Stimulated activated memory B cell treated with anti-CD40 and anti-IgM and Interleukin-4, amounts not matched to agents 10 μg/mL and 1 μg/mL and 100 μg/mL, for 72 hours (primary cell): Measurements from ENCODE around the gene AHR.

Source experiments
- ATAC-seq: fragments of 150-1000 bp; cut with Tn5 transposase; 2 replicates; pipeline ENCODE4 v1.10.0; 2021
- H3K27ac Mint-ChIP-seq: one replicate; pipeline ENCODE4 v1.8.0; 2022; ENCODE audit warnings: mild to moderate bottlenecking, mixed read lengths
- H3K27me3 Mint-ChIP-seq: one replicate; pipeline ENCODE4 v1.8.0; 2022; ENCODE audit warnings: mixed read lengths
- H3K36me3 Mint-ChIP-seq: one replicate; pipeline ENCODE4 v1.8.0; 2022; ENCODE audit warnings: mixed read lengths
- H3K4me1 Mint-ChIP-seq: one replicate; pipeline ENCODE4 v1.8.0; 2022; ENCODE audit warnings: mixed read lengths
- H3K4me3 Mint-ChIP-seq: one replicate; pipeline ENCODE4 v1.8.0; 2022; ENCODE audit warnings: mild to moderate bottlenecking, moderate library complexity, mixed read lengths
- H3K9me3 Mint-ChIP-seq: one replicate; pipeline ENCODE4 v1.8.0; 2022; ENCODE audit warnings: mixed read lengths

Gene AHR

GRCh38 chr7:17318146-17318545, 19.7 kb downstream of the AHR start:
- Mint-ChIP-seq H3K27ac (no peak overlapping the region), H3K4me3 (no peak overlapping the region), H3K36me3 (peaks cover 28% of the 10 kb centered on the region), H3K27me3 (no peaks in the 10 kb centered on the region), H3K9me3 (no peaks in the 10 kb centered on the region), H3K4me1 (peaks cover 12% of the 10 kb centered on the region)
- ATAC-seq, result no peak

- no peaks in the 10 kb centered on the region for H3K9me3 Mint-ChIP-seq
- H3K36me3 Mint-ChIP-seq, result peaks cover 26% of the 10 kb centered on the region
- H3K27ac Mint-ChIP-seq, result no peak overlapping the region
- no peak for ATAC-seq
- H3K4me1 Mint-ChIP-seq, result peaks cover 12% of the 10 kb centered on the region
- no peak overlapping the region for H3K4me3 Mint-ChIP-seq
- H3K27me3 Mint-ChIP-seq, result no peaks in the 10 kb centered on the region
Measured at GRCh38 chr7:17319164-17320101, 21.0 kb downstream of the AHR start.

- ATAC-seq, result no peak
- Mint-ChIP-seq H3K27ac (no peak overlapping the region), H3K4me3 (no peak overlapping the region), H3K9me3 (no peaks in the 10 kb centered on the region), H3K27me3 (no peaks in the 10 kb centered on the region), H3K36me3 (peaks cover 26% of the 10 kb centered on the region), H3K4me1 (peaks cover 12% of the 10 kb centered on the region)
Measured at GRCh38 chr7:17320102-17320497, 21.6 kb downstream of the AHR start.

- H3K4me1 Mint-ChIP-seq, result peaks cover 9% of the 10 kb centered on the region
- H3K27me3 Mint-ChIP-seq, result no peaks in the 10 kb centered on the region
- H3K4me3 Mint-ChIP-seq, result no peak overlapping the region
- no peak overlapping the region for H3K27ac Mint-ChIP-seq
- no peak for ATAC-seq
- peaks cover 28% of the 10 kb centered on the region for H3K36me3 Mint-ChIP-seq
- H3K9me3 Mint-ChIP-seq, result no peaks in the 10 kb centered on the region
Measured at GRCh38 chr7:17320657-17321056, 22.2 kb downstream of the AHR start.

GRCh38 chr7:17325364-17325763, 26.9 kb downstream of the AHR start:
- no peaks in the 10 kb centered on the region for H3K27me3 Mint-ChIP-seq
- no peaks in the 10 kb centered on the region for H3K4me1 Mint-ChIP-seq
- no peak overlapping the region for H3K4me3 Mint-ChIP-seq
- H3K9me3 Mint-ChIP-seq, result no peaks in the 10 kb centered on the region
- H3K27ac Mint-ChIP-seq, result no peak overlapping the region
- no peak for ATAC-seq
- H3K36me3 Mint-ChIP-seq, result peaks cover 25% of the 10 kb centered on the region

- H3K27ac Mint-ChIP-seq, result no peak overlapping the region
- no peaks in the 10 kb centered on the region for H3K4me1 Mint-ChIP-seq
- no peaks in the 10 kb centered on the region for H3K9me3 Mint-ChIP-seq
- no peak overlapping the region for H3K4me3 Mint-ChIP-seq
- ATAC-seq, result no peak
- H3K27me3 Mint-ChIP-seq, result no peaks in the 10 kb centered on the region
- peaks cover 32% of the 10 kb centered on the region for H3K36me3 Mint-ChIP-seq
Measured at GRCh38 chr7:17326378-17326777, 27.9 kb downstream of the AHR start.

GRCh38 chr7:17328641-17329040, 30.2 kb downstream of the AHR start:
- no peak for ATAC-seq
- Mint-ChIP-seq H3K27ac (no peak overlapping the region), H3K4me1 (no peaks in the 10 kb centered on the region), H3K9me3 (no peaks in the 10 kb centered on the region), H3K4me3 (no peak overlapping the region), H3K36me3 (peaks cover 42% of the 10 kb centered on the region), H3K27me3 (no peaks in the 10 kb centered on the region)

GRCh38 chr7:17329440-17329839, 31.0 kb downstream of the AHR start:
- no peaks in the 10 kb centered on the region for H3K27me3 Mint-ChIP-seq
- H3K9me3 Mint-ChIP-seq, result no peaks in the 10 kb centered on the region
- H3K4me3 Mint-ChIP-seq, result no peak overlapping the region
- H3K36me3 Mint-ChIP-seq, result peaks cover 45% of the 10 kb centered on the region
- H3K27ac Mint-ChIP-seq, result no peak overlapping the region
- no peaks in the 10 kb centered on the region for H3K4me1 Mint-ChIP-seq
- ATAC-seq, result no peak

GRCh38 chr7:17331891-17332501, 33.5 kb downstream of the AHR start:
- Mint-ChIP-seq H3K27ac (no peak overlapping the region), H3K4me3 (no peak overlapping the region), H3K36me3 (peaks cover 50% of the 10 kb centered on the region)

GRCh38 chr7:17333221-17333620, 34.8 kb downstream of the AHR start:
- Mint-ChIP-seq H3K27me3 (no peaks in the 10 kb centered on the region), H3K27ac (no peak overlapping the region), H3K4me1 (peaks cover 10% of the 10 kb centered on the region), H3K9me3 (no peaks in the 10 kb centered on the region), H3K36me3 (peaks cover 52% of the 10 kb centered on the region), H3K4me3 (no peak overlapping the region)
- ATAC-seq, result no peak

More at GRCh38 chr7:17331891-17332501, 33.5 kb downstream of the AHR start:
- no peak for ATAC-seq
- no peaks in the 10 kb centered on the region for H3K9me3 Mint-ChIP-seq
- no peaks in the 10 kb centered on the region for H3K27me3 Mint-ChIP-seq
- peaks cover 10% of the 10 kb centered on the region for H3K4me1 Mint-ChIP-seq

GRCh38 chr7:17336168-17336567, 37.7 kb downstream of the AHR start:
- Mint-ChIP-seq H3K4me3 (no peak overlapping the region), H3K4me1 (peaks cover 10% of the 10 kb centered on the region), H3K27ac (peak overlapping the region; percentile 35), H3K36me3 (peaks cover 44% of the 10 kb centered on the region), H3K9me3 (no peaks in the 10 kb centered on the region), H3K27me3 (no peaks in the 10 kb centered on the region)
- no peak for ATAC-seq

- Mint-ChIP-seq H3K4me3 (no peak overlapping the region), H3K27me3 (no peaks in the 10 kb centered on the region), H3K36me3 (peaks cover 37% of the 10 kb centered on the region), H3K27ac (no peak overlapping the region), H3K4me1 (peaks cover 10% of the 10 kb centered on the region), H3K9me3 (no peaks in the 10 kb centered on the region)
- ATAC-seq, result no peak
Measured at GRCh38 chr7:17339139-17339538, 40.7 kb downstream of the AHR start.

- Mint-ChIP-seq H3K4me3 (no peak overlapping the region), H3K27ac (no peak overlapping the region), H3K4me1 (peaks cover 10% of the 10 kb centered on the region), H3K9me3 (no peaks in the 10 kb centered on the region), H3K36me3 (peaks cover 37% of the 10 kb centered on the region), H3K27me3 (no peaks in the 10 kb centered on the region)
- no peak for ATAC-seq
Measured at GRCh38 chr7:17339952-17340351, 41.5 kb downstream of the AHR start.

- Mint-ChIP-seq H3K4me1 (peaks cover 9% of the 10 kb centered on the region), H3K9me3 (no peaks in the 10 kb centered on the region), H3K4me3 (no peak overlapping the region), H3K27me3 (no peaks in the 10 kb centered on the region), H3K27ac (no peak overlapping the region), H3K36me3 (peaks cover 35% of the 10 kb centered on the region)
- no peak for ATAC-seq
Measured at GRCh38 chr7:17340655-17341054, 42.2 kb downstream of the AHR start.

- no peaks in the 10 kb centered on the region for H3K27me3 Mint-ChIP-seq
- no peaks in the 10 kb centered on the region for H3K9me3 Mint-ChIP-seq
- H3K27ac Mint-ChIP-seq, result no peak overlapping the region
- H3K4me3 Mint-ChIP-seq, result no peak overlapping the region
- ATAC-seq, result no peak
- no peaks in the 10 kb centered on the region for H3K4me1 Mint-ChIP-seq
- peaks cover 27% of the 10 kb centered on the region for H3K36me3 Mint-ChIP-seq
Measured at GRCh38 chr7:17342756-17343155, 44.3 kb downstream of the AHR start.

- peaks cover 7% of the 10 kb centered on the region for H3K9me3 Mint-ChIP-seq
- peaks cover 16% of the 10 kb centered on the region for H3K4me1 Mint-ChIP-seq
- no peak overlapping the region for H3K4me3 Mint-ChIP-seq
- H3K27me3 Mint-ChIP-seq, result no peaks in the 10 kb centered on the region
- H3K36me3 Mint-ChIP-seq, result peaks cover 37% of the 10 kb centered on the region
- H3K27ac Mint-ChIP-seq, result no peak overlapping the region
- ATAC-seq, result no peak
Measured at GRCh38 chr7:17347401-17347800, 48.9 kb downstream of the AHR start.
